GM11168 (cell line): ENCODE data around the gene NUDT2.
"Not testable (repeated sequence)": the region's sequence is repeated elsewhere in the genome, so short reads cannot be mapped to it uniquely, and the experiment has no call there.

Experiments used
- in situ Hi-C: fragments of 300-500 bp; cut with MboI; formaldehyde crosslinking; loops from one replicate; pipeline ENCODE4 v1.12.0; 2022; ENCODE audit warnings: low sequenced_read_pairs; ENCODE audit not compliant: unreplicated experiment

Gene NUDT2

GRCh38 chr9:34328987-34329832 is at the start of gene NUDT2, which contains the start of gene KIF24:
TSS of gene NUDT2 (plus strand) at chr9:34329569. CDS start at chr9:34339040, 9,471 bp downstream.
TSS of gene KIF24 (minus strand) at chr9:34329268. CDS start at chr9:34311346, 17,922 bp downstream.
- in situ Hi-C loops = no loop called here

- in situ Hi-C loops = no loop called here
Observed at GRCh38 chr9:34282096-34282495, 47.3 kb upstream of the NUDT2 start.

- in situ Hi-C loops = no loop called here
Observed at GRCh38 chr9:34289159-34289558, 40.2 kb upstream of the NUDT2 start.

- in situ Hi-C loops = no loop called here
Observed at GRCh38 chr9:34291023-34291422, 38.3 kb upstream of the NUDT2 start.

- in situ Hi-C loops = no loop called here
Observed at GRCh38 chr9:34291423-34291822, 37.9 kb upstream of the NUDT2 start.

- in situ Hi-C loops = no loop called here
Observed at GRCh38 chr9:34292552-34292951, 36.8 kb upstream of the NUDT2 start.

- in situ Hi-C loops = not testable (repeated sequence)
Observed at GRCh38 chr9:34301064-34301463, 28.3 kb upstream of the NUDT2 start.

- in situ Hi-C loops = not testable (repeated sequence)
Observed at GRCh38 chr9:34308316-34308715, 21.1 kb upstream of the NUDT2 start.

GRCh38 chr9:34310215-34310614 is 19.2 kb upstream of the NUDT2 start:
- in situ Hi-C loops = no loop called here

GRCh38 chr9:34311499-34312185 is 17.7 kb upstream of the NUDT2 start:
- in situ Hi-C loops = no loop called here

GRCh38 chr9:34317436-34317835 is 11.9 kb upstream of the NUDT2 start:
- in situ Hi-C loops = no loop called here

GRCh38 chr9:34318163-34318790 is 11.1 kb upstream of the NUDT2 start:
- in situ Hi-C loops = no loop called here

GRCh38 chr9:34321451-34321850 is 7.9 kb upstream of the NUDT2 start:
- in situ Hi-C loops = no loop called here

- in situ Hi-C loops = no loop called here
Observed at GRCh38 chr9:34322899-34323591, 6.3 kb upstream of the NUDT2 start.

GRCh38 chr9:34326690-34327089 is 2.7 kb upstream of the NUDT2 start:
- in situ Hi-C loops = no loop called here

- in situ Hi-C loops = no loop called here
Observed at GRCh38 chr9:34328500-34328986, 826 bp upstream of the NUDT2 start.

- in situ Hi-C loops = no loop called here
Observed at GRCh38 chr9:34331196-34331595, 1.8 kb downstream of the NUDT2 start.

- in situ Hi-C loops = no loop called here
Observed at GRCh38 chr9:34332076-34332964, 3.0 kb downstream of the NUDT2 start.

GRCh38 chr9:34333836-34334235 is 4.5 kb downstream of the NUDT2 start:
- in situ Hi-C loops = no loop called here
